Erythroblast (primary cell): ENCODE results near the gene USPL1.

Source experiments
- GATA1 ChIP-seq: IDR thresholded peaks from 2 replicates; pipeline ENCODE4 v1.6.1; 2011; ENCODE audit warnings: low read depth, mild to moderate bottlenecking, control low read depth, low read length, moderate library complexity
- POLR2A ChIP-seq: IDR thresholded peaks from 2 replicates; pipeline ENCODE4 v1.6.1; 2011; ENCODE audit warnings: mild to moderate bottlenecking, low read length

DNA sequence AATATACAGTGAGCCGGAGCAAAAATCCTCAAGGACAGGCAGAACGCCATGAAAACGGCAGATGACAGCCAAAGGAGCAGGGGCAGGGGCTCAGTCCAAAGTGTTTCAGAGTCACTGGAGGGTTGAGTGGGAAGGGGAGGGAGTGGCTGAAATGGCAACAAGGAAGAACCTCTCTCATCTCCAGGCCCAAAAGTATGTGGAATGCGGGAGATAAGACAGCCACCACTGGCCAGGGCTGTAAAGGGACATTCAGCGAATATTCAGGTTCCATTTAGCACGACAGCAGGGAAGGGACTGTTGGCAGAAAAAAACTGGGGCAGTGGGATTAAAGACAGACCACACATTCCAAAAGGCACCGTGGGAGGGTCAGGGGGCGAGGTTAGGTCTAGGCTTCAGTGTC is 48.4 kb downstream of the USPL1 start:
- TF ChIP-seq POLR2A, result no peak
- no peak for TF ChIP-seq GATA1
